GM23248 (cell line): ENCODE data around the gene DTX3.

ENCODE experiments used
- EZH2 ChIP-seq: fragments of 200-600 bp; sonication (generic); IDR thresholded peaks from 2 replicates; pipeline ENCODE4 v1.6.1; 2018; ENCODE audit warnings: antibody characterized with exemption, mild to moderate bottlenecking; ENCODE audit not compliant: insufficient read depth, poor library complexity, severe bottlenecking
- EZH2phosphoT487 ChIP-seq: fragments of 200-600 bp; sonication (generic); IDR thresholded peaks from 2 replicates; pipeline ENCODE4 v1.6.1; 2018; ENCODE audit warnings: antibody characterized with exemption, moderate library complexity, mild to moderate bottlenecking, low read depth; ENCODE audit not compliant: insufficient read depth

- TF ChIP-seq EZH2 (no peak), EZH2phosphoT487 (no peak)
Measured at GRCh38 chr12:57564178-57564740, 40.4 kb upstream of the DTX3 start.
